ENCODE results near the gene IRX4.
A peak's percentile ranks its signal among the peaks of the same experiment; 100 is the strongest.
"Not testable (repeated sequence)": the region's sequence is repeated elsewhere in the genome, so short reads cannot be mapped to it uniquely, and the experiment has no call there.

IRX4 gene

DNA sequence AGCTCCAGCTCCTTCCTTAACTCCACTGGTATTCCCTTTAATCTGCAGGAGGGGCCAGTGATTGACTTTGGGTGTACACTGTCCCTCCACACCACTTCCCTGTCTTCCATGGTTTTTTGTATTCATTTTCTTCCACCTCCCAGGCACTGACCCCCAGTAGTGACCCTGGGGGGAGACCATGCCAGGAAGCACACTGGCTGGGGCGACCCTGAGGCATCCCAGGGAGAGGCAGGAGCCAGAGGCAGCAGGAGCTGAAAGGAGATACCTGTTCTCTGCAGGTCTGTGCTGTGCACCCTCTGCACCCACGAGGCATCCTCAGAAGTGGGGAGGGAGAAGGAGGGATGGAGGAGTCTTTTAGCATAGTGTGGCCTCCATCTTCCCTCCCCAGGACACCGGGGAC, 27.6 kb downstream of the IRX4 start:
- no peak for DNase-seq

DNA sequence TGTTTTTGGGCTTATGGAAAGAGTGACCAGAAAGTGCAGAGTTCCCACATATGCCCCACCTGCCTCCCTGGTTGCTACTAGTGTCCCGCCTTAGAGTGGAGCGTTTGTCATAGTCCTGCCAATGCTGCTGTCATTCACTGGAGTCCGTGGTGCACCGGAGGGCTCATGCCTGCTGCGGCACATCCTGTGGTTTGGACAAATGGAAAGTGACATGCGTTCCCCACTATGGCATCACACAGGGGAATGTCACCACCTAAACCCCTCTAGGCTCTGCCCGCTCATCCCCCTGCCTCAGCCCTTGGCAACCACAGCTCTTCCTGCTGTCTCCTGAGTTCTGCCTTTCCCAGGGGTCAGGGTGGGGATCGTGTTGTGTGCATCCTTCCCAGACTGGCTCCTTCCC, 29.2 kb downstream of the IRX4 start:
- DNase-seq = no peak

DNA sequence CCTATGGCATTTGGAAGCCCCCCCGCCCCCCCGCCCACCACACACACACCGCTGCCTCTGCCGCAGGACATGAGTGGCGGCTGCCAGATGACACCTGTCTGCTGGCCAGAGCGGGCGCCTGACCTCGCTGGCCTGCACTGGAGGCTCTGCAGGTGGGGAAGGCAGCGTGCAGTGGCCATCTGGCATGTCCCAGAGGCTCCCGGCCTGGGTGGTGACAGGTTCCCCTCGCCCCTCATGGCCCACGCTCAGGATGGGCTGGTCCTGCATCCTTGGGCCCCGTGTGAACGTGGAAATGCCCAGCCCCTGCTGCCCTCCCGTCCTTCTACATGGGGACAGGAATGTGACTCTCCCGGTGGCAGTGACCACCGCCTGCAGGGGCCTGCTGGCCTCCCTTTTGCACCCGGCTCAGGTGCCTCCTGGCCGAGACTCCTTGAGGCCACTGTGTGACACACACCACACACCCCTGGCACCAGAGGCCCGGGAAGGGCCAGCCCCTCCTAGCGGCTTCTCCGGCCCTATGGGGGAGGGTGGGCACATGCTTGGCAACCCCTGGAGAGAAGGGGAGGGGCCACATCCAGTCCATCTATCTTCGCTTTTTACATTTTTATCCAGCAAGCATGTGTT, 30.3 kb downstream of the IRX4 start:
- DNase-seq = no peak

DNA sequence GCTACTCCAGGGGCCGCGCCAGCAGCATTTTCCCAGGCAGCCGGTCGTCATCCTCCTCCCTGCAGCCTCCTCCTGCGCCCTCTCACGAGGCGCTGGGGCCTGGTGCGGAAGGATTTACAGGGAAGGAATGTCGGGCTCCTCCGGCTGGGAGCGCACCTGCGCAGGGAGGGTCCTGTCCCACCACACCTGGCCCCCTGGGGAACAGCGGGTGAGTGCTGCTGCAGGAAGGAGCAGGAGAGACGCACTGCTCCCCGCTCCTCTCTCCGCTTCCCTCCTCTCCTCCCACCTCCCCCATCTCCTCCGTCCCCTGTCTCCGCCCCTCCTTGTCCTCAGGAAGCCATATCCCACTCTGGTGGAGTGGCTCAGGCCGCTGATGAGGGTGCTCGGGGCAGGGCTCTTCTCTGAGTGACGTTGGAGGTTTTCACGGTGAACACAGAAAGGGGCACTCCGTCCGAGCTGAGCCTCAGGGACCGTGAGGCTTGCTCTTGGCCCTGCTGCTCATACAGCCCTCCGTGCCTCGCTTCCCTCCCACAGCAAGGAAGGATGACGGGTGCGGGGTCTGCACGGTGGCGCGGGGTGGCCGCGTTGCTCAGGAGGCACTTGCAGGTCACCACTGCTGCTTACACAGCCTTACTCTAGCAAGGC, 31.3 kb downstream of the IRX4 start:
- DNase-seq = no peak

DNA sequence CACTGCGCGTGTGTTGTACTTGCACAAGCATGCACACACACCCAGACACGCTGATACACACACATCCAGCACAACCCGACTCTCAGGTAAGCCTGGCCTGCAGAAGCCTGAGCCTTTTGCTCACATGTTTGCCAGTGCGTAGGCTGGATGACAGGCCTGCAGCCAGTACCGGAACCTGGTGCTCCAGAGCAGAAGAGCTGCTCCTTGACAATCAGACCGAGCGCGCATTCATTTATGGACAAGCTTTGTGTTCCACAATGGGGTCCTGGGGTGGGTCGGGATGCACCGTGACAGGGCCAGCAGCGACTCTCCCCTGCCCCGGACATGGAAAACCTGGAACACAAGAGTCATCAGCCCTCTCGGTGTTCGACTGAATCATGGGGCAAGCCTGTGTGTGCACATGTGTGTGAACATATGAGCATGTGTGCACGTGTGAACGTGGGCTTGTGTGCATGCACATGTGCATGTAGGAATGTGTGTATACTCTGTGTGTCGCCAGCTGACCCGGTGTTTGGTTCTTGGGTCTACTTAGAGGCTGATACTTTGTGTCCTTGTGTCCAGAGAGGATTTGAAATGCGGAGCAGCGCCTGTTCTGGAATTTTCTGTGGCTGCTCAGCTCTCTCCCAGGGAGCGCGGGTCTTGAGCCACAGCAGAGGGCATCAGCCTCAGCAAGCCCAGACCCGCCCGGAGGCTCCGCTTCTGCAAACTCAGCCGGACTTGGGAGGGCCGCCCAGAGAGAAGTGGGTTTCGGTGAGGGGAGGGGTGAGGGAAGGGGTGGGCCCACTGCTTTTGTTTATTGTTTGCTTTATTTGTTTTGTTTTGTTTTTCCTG, 32.2 kb downstream of the IRX4 start:
- DNase-seq = no peak

DNA sequence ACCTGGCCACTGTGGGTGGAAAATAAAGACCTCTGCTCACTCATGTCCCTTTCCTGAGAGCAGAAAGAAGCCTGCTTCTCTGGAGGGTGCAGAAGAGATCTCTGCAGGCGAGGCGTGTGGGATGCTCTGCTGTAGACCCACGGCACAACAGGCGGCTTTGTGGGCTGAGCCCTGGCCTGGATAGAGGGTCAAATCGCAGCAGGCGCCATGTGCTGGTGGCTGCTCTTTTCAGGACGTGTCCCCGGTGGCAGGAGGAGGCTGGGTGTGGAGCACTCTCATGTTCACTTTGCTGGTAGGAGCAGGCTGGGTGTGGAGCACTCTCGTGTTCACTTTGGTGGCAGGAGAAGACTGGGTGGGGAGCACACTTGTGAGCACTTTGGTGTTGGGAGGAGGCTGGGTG, 35.1 kb downstream of the IRX4 start:
- DNase-seq = no peak

DNA sequence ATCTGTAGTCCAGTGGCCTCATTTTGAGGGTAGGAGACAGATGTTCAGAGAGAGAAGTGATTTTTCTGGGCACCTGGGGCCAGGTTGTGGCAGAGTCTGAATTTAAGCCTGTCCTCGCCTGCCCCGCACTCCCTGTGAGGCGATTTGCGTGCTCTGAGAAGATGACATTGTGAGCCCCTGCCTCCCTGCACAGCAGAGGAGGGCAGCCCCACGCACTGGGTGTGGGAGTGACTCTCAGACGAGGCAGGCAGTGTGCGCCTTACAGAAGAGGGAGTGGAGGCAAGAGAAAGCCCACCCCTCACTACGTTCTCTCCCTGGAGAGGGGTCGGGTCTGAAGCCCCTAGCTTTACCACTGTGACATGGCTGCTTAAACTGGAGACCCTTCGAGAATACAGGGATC, 35.7 kb downstream of the IRX4 start:
- DNase-seq = no peak

DNA sequence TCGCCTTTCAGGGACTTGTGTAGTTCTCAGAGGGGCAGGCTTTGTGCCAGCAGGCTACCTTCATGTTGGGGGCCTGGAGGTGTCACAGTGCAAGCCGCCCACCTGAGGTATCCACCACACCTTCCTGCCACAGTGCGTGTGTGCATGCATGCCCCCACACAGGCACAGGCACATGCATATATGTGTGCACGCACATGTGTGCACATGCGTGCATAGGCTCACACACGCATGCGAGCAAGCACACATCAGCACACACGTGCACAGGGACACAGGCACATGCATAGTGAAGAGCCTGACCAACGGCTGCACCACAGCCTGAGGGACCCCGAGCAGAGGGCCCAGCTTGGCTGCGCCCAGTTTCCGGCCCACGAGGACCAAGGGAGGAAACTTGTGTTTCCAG, 36.1 kb downstream of the IRX4 start:
- DNase-seq = no peak

DNA sequence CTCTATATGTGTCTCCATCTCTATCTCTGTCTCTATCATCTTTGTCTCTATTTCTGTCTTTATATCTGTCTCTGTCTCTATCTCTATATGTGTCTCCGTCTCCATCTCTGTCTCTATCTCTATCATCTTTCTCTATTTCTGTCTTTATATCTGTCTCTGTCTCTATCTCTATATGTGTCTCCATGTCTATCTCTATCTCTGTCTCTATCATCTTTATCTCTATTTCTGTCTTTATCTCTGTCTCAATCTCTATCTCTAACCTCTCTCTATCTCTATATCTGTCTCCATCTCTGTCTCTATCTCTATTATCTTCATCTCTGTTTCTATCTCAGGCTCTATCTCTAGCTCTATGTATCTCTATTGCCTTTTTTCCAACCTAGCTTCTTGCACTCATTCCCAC, 37.0 kb downstream of the IRX4 start:
- no peak for DNase-seq

DNA sequence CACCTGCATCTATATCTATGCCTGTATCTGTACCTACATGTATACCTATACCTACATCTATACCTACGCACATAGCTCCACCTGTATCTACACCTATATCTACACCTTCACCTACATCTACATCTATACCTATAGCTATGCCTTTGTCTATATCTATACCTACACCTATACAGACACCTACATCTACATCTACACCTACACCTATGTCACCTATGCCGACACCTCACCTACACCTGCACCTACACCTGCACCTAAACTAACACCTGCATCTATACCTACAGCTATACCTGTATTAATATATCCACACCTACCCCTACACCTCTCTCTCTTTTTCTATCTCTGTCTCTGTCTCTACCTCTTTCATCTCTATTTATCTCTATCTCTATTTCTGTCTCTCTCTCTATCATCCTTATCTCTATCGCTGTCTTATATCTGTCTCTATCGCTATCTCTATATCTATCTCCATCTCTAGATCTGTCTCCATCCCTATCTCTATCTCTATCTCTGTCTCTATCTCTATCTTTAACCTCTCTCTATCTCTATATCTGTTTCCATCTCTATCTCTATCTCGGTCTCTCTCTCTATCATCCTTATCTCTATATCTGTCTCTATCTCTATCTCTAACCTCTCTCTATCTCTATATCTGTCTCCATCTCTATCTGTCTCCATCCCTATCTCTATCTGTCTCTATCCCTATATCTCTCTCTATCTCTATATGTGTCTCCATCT, 37.9 kb downstream of the IRX4 start:
- no peak for DNase-seq

DNA sequence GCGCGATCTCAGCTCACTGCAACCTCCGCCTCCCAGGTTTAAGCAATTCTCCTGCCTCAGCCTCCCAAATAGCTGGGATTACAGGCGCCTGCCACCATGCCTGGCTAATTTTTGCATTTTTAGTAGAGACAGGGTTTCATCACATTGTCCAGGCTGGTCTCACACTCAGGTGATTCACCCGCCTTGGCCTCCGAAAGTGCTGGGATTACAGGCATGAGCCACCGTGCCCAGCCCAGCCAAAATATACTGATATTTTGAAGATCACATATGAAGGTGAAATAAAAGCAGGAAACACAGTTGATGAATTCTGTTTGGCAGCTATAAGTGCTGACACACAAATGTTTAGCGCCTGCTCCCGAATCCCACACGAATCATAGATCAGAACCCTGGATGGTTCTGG, 39.0 kb downstream of the IRX4 start:
- not testable (repeated sequence) for DNase-seq

DNA sequence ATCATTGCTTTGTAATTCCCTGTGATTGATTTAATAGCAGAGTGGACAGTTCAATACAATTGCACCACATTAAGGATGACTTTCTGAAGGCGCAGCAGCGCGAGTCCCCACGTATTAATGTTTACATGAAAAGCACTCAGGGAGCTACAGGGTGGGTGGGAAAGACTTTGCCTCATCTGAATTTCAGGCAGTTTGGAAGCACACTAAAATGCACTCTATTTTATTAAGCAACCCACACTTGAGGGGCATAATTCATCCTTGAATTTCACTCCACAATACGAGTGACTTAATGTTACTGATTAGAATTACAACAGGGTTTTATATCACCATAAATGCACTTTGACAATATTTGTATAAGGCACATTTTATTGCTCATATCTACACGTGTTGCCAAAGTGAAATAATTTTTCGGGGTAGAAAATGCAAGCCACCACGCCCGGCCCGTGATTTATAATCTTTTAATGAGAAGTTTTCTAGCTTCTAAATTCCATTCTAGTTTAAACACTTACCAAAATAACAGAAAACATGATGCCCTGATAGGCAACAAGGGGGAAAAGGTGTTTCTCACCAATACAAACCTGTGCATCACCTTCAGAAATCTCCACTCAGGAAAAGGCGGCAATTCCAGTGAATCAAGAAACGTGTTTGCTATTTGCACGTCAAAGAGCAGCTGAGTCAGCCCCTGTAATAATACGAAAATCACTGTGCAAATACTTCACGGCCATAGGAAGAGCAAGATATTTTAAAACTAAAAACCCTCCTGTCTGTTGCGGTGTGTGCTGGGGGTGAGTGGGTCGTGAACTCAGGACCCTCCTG, 40.5 kb downstream of the IRX4 start:
- no peak for DNase-seq

DNA sequence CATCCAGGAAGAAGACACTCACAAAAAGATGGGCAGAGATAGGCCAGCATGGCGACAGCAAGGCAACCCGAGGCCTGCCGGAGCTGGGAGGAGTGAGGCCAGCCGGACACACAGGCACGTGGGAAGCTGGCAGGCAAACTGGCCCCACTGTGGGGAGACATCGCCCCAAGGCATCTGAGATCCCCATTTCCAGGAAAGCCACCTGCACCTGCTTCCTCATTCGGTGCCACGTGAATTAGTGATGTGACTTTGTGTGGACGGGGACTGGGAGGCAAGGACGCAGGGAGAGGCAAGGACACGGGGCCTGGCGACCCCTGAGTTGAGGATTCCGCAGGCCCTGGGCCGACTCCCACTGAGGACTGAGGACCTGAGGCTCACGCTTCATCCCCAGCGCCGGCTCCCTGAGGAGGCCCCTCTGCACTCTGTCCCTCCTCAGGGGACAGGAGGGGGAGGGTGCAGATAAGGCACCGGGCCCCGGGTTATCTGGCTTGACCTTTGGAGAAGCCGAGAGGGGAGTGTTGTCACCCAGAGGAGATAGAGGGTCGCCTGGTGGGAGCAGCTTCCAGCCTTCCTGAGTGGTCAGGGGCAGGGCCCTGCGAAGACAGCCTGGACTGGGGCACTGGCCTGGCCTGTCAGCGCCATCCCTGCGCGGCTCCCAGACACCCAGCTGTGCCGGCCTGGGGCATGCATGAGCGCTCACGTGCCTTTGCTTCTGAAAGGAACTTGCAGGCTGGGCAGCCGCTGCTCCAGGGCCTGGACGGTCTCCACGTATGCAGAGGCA, 41.8 kb downstream of the IRX4 start:
- DNase-seq = peak; percentile 7

DNA sequence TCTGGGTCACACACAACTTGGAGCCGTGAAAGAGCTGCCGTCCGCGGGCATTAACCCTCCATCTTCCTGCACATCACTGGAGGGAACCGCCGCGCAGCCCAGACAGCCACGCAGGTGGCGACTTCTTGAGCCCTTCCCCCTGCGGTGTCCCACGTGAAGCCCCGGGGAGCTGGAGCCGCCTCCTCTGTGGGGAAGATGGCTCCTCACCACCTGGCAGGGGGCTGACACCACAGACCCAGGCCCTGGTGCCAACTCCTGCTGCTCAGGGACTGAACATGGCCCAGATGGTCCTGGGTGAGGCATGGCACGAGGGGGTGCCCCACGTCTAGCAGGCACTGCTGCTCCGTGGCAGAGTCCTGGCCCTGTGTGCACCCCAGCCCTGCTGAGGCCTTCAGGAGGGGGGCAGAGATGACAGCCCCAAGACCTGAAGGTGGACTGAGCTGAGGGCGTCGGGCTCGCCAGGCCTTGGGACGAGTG, 42.6 kb downstream of the IRX4 start:
- DNase-seq = no peak

DNA sequence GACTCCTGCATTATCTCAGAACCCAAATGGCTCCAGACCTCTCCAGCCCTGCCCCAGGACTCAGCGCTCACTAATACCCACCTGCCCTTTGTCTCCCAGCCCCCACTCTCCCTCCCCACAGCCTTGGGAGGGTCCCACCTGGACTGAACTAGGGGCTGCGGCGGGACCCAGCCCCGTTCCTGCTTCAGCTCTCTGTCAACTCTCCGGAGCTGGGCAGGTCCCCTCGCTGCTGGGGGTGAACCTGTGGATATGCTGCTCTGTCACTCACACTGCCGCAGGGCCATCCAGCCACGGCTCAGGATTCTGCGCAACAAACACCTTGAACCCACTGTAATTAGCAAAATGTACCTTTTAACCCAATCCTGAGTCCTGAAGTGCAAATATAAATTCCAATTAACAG, 44.7 kb downstream of the IRX4 start:
- no peak for DNase-seq

DNA sequence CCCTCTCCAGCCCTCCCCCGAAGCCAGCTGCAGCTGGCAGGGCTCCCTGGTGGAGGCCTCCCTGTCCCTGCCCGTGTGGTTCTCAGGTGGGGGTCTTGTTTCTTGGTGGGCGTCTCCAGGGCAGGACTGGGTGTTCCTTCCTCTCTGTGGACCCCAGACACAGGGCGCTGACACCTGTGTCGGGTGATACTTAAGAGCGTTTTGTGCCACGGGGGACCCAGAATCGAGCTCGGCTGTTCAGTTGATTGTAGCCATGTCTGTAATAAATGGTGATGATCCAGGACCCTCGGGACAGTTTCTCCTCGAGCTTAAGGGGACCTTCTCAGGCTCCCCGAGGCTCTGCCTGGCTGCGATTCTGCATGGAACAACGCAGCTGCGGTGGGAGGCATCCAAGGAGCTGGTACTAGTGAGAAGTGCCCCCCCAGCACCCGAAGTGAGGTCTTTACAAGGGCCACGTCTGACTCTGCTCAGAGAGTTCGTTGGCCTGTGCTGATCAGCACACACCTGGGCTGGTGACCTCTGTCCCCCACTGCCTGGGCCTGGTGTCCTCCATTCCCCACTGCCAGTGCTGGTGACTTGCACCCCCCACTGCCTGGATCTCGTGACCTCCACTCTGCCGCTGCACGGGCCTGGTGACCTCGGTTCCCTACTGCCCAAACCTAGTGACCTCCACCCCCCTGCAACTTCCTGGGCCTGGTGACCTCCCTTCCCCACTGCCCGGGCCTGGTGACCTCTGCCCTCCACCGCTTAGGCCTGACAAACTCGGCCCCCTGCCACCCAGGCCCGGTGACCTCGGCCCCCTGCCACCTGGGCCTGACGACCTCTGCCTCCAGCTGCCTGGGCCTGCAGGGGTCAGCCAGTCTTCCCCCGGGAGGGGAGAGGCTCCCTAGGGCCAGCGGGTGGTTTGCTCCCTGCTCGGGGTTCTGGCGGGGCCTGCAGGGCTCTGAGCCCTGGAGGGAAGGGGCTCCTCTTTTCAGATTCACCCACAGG, 45.5 kb downstream of the IRX4 start:
- DNase-seq = no peak

DNA sequence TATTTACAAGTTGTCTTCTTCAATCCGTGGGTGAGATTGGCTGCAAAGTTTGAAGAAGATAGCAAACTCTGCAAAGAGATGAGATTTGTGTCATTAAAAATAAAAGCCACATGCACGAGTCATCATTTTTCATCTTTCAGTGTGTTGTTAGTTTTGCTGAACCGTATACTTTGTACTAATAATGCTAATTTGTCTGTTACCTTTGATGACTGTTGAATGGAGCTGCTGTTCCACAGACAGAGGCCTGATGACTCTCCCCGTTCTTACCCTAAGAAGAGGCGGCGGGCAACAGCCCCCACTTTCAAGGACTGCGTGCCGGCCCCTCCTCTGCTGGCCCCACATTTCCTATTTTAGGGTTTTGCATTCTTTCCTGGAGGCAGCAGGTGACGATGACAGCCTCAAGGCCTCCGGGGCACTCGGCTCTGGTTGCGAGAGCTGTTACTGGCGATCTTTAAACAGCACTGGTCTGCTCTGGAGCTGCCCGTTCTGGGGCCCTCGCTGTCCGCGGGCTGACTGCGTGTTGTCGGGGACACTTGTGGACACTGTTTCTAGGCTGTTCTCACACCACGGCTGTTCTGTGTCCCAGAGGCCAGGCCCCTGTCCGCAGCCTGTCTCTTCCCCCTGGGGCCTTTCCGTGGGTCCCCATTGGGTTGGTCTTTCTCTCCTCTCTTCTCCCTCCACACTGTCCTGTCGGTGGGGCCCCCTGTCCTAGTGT, 46.4 kb downstream of the IRX4 start:
- no peak for DNase-seq

DNA sequence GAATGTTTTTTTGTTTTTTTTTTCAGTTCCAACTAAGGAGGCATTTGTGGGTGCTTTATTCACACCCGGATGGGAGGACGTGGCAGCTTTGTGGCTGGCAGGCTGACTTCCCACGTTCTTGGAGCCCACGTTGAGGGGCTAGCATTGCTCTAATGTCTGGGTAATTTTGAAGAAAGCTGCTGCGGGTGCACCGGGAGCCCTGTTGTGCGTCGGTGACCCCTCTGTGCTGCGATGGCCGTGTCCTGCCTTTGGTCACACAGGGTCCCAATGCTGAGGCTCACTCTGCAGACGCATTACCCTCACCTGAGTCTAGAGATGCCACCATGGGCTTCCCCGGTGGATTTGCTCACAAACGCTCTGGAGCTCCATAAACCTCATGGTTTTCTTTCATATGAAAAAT, 47.3 kb downstream of the IRX4 start:
- DNase-seq = no peak

DNA sequence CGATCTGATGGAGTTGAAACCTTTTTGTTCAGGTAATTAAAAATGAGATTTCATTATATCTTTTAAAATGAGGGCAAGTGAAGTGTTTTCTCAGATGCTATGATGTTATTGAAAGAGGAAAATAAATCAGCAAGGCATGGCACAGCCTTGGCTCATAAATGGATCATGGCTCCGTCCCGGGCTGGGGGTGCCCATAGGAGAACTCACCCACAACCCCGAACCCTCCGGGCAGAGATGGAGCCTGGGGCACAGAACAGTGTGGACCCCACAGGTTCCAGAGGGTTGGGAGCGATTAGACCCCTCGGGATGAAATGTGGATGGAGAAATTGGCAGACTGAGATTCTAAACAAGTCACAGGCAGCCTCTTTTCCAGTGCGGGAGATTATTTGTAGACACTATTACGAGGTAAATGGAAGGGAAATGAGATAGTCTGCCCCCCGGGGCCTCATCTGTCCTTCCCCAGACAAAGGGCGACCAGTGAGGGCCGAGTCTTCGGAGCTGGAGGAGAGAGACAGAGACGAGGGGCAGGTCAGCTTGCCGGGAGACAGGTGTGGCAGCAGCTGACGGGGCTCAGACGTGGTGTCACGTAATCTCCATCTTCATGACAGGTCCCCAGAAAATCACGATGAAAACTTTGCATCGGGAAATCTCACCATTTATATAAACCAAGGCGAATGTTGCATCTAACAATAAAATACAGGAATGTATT, 47.9 kb downstream of the IRX4 start:
- peak; percentile 65 for DNase-seq

Measured in NCI-H146 (cell line).